NCI-H1694 treated with DMSO at 0.1 percent for 48 hours (cell line): ENCODE measurements around the gene GPT2.
A peak's percentile ranks its signal among the peaks of the same experiment; 100 is the strongest.

Experiments used
- DNase-seq: peaks from one replicate; lab custom pipeline; 2025; lab: John Stamatoyannopoulos, UW

The GPT2 gene

GRCh38 chr16:46896314-46896968 lies 12.3 kb downstream of the GPT2 start:
- DNase-seq = no peak

GRCh38 chr16:46897471-46897870 lies 13.3 kb downstream of the GPT2 start:
- DNase-seq = no peak

GRCh38 chr16:46898006-46898405 lies 13.8 kb downstream of the GPT2 start:
- no peak for DNase-seq

GRCh38 chr16:46899443-46900143 lies 15.4 kb downstream of the GPT2 start:
- no peak for DNase-seq

- DNase-seq = no peak
Observed at GRCh38 chr16:46900455-46901235, 16.5 kb downstream of the GPT2 start.

- no peak for DNase-seq
Observed at GRCh38 chr16:46901709-46902108, 17.5 kb downstream of the GPT2 start.

- DNase-seq = no peak
Observed at GRCh38 chr16:46903255-46903905, 19.2 kb downstream of the GPT2 start.

GRCh38 chr16:46904471-46904870 lies 20.3 kb downstream of the GPT2 start:
- DNase-seq = no peak

GRCh38 chr16:46906360-46907060 lies 22.3 kb downstream of the GPT2 start:
- no peak for DNase-seq

- no peak for DNase-seq
Observed at GRCh38 chr16:46907061-46907774, 23.1 kb downstream of the GPT2 start.

- DNase-seq = peak; percentile 23
Observed at GRCh38 chr16:46908540-46909372, 24.6 kb downstream of the GPT2 start.

GRCh38 chr16:46911038-46911437 lies 26.9 kb downstream of the GPT2 start:
- DNase-seq = no peak

GRCh38 chr16:46911650-46912049 lies 27.5 kb downstream of the GPT2 start:
- DNase-seq = no peak

- peak; percentile 85 for DNase-seq
Observed at GRCh38 chr16:46914556-46915201, 30.5 kb downstream of the GPT2 start.

GRCh38 chr16:46915483-46916025 lies 31.4 kb downstream of the GPT2 start:
- DNase-seq = no peak

- DNase-seq = no peak
Observed at GRCh38 chr16:46916980-46917379, 32.8 kb downstream of the GPT2 start.

- DNase-seq = no peak
Observed at GRCh38 chr16:46918400-46918799, 34.2 kb downstream of the GPT2 start.

- DNase-seq = peak; percentile 6
Observed at GRCh38 chr16:46918905-46919792, 35.0 kb downstream of the GPT2 start.
